ENCODE measurements around the gene MATCAP1. TPM values are rescaled to one million over a fixed set of nuclear protein-coding genes. Genes with fewer than 3 reads are reported as not detected.

The MATCAP1 gene
- total RNA-seq, 4 donors from 2014 or later = 27.6 to 220 (median 32.5) TPM

DNA sequence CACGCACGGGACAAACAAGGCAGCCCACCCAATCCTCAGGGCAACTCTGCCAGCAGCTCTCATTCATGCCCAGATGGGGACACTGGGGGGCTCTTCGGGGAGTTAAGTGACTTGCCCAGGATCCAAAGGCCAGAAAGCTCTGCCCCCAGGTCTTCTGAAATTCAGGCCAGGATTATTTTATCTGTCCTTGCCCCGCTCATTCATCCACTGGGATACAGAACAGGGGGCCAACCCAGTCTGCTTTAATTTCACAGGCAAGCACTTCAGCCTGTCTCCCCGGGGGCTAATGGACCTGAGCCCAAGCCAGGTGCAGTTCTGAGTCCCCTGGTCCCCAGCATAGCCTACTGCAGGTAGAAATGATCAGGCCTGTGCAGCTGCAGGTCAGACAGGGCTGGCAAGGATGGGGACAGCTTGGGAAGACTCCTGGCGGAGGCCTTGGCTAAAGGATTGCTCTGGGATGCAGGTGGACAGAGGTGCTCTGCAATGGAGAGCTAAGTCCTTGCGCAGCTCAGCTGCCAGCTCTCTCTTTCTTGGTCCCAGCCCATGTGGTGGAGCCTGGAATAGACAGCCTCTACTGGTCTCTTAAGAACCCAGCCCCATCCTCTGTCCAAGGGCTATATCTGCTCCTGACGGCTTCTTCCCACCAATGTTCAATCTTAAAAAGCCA lies 32.2 kb downstream of the MATCAP1 start:
- TF ChIP-seq, protein P1, sequence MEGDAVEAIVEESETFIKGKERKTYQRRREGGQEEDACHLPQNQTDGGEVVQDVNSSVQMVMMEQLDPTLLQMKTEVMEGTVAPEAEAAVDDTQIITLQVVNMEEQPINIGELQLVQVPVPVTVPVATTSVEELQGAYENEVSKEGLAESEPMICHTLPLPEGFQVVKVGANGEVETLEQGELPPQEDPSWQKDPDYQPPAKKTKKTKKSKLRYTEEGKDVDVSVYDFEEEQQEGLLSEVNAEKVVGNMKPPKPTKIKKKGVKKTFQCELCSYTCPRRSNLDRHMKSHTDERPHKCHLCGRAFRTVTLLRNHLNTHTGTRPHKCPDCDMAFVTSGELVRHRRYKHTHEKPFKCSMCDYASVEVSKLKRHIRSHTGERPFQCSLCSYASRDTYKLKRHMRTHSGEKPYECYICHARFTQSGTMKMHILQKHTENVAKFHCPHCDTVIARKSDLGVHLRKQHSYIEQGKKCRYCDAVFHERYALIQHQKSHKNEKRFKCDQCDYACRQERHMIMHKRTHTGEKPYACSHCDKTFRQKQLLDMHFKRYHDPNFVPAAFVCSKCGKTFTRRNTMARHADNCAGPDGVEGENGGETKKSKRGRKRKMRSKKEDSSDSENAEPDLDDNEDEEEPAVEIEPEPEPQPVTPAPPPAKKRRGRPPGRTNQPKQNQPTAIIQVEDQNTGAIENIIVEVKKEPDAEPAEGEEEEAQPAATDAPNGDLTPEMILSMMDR (IDR thresholded peaks at IDR 0.05) = no peak
- TF ChIP-seq EP300 (IDR thresholded peaks at IDR 0.05; ENCODE audit: low read depth) (no peak), POLR2A (IDR thresholded peaks at IDR 0.05) (no peak), POLR2AphosphoS5 (IDR thresholded peaks at IDR 0.05) (no peak)
- Histone ChIP-seq H3K36me3 (peaks cover 0 to 7% (median 0%) of the 10 kb centered on the region in 4 donors), H3K27ac (peak overlapping the region; percentile 80 to 92 (median 87)), H3K4me1 (peaks cover 11 to 34% (median 31%) of the 10 kb centered on the region in 4 donors), H3K4me3 (peak overlapping the region in 1 of 4 donors; percentile 66), H3K9me3 (no peaks in the 10 kb centered on the region), H3K27me3 (peaks cover 16% of the 10 kb centered on the region)
- intact Hi-C loops (cut with DNase I; ENCODE audit: low total_unique reads) = no loop called here
- WGBS, 2 donors (ENCODE audit: low coverage in 1 of 2) = 54% methylated on average over 8 of the region's 8 CpGs; no CpG with 5 or more reads in 1 of the 2 donors
- no peak for DNase-seq
- in situ Hi-C loops (cut with MboI; ENCODE audit: low pct_ligation_motif_present in 1 of 4, low pct_unique_long_range_greater_than_20kb in 1 of 4, low sequenced_read_pairs in 3 of 4) = loop anchor here in 3 of 4 donors (10.0 to 25.0 kb wide), 3 partner anchors 137 to 189 kb away; partner anchors contain the start of genes CES3 (in 1 of the 3) and CES4A (in 1 of the 3)

DNA sequence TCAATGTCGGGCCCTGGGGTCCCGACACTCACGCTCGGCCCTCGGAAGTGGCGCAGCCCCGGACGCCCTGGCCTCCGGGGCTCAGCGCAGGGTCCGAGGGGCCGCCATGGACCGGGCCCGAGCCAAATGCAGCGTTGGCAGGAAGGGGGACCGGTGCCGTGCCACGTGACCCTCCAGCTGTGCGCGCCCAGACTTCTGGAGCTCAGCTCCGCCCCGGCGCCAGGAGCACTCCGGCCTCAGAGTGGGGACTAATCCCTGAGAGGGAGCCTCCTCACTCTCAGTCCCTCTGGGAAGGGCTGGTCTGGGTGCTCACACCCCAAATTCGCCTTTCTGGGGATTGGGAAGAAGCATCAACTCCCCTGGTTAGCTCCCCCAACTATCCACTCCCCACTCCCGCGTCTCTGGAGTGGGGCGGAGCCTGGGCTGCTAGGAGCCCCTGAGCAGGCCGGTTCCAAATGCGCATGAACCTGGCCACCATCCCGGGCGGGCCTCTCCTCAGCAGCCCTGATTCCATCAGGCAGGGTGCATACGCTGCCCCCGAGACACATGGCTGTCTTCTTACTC lies 32.8 kb downstream of the MATCAP1 start, which contains the start of gene B3GNT9:
Gene B3GNT9, minus strand, starts transcription at position 166 of the 564 bp plus-strand sequence. CDS start 513 bp downstream, outside the sequence.
- in situ Hi-C loops (cut with MboI; ENCODE audit: low pct_ligation_motif_present in 1 of 4, low pct_unique_long_range_greater_than_20kb in 1 of 4, low sequenced_read_pairs in 3 of 4) = loop anchor here in 3 of 4 donors (10.0 to 25.0 kb wide), 3 partner anchors 136 to 189 kb away; partner anchors contain the start of genes CES3 (in 1 of the 3) and CES4A (in 1 of the 3)
- DNase-seq = peak; percentile 72
- Histone ChIP-seq H3K4me1 (peaks cover 11 to 28% (median 25%) of the 10 kb centered on the region in 4 donors), H3K4me3 (peak within 1 kb of the TSS; percentile 30 to 66 (median 52)), H3K9me3 (no peaks in the 10 kb centered on the region), H3K27ac (peak within 1 kb of the TSS; percentile 80 to 92 (median 87)), H3K36me3 (peaks cover 0 to 7% (median 0%) of the 10 kb centered on the region in 4 donors), H3K27me3 (peaks cover 16% of the 10 kb centered on the region)
- intact Hi-C loops (cut with DNase I; ENCODE audit: low total_unique reads) = no loop called here
- WGBS, 2 donors (ENCODE audit: low coverage in 1 of 2) = 2% methylated on average over 19 of the region's 34 CpGs; no CpG with 5 or more reads in 1 of the 2 donors
- no peak for TF ChIP-seq POLR2AphosphoS5 (IDR thresholded peaks at IDR 0.05)
- TF ChIP-seq POLR2A (IDR thresholded peaks at IDR 0.05) = no peak
- TF ChIP-seq, protein P1 (IDR thresholded peaks at IDR 0.05) = no peak
- no peak for TF ChIP-seq EP300 (IDR thresholded peaks at IDR 0.05; ENCODE audit: low read depth)

DNA sequence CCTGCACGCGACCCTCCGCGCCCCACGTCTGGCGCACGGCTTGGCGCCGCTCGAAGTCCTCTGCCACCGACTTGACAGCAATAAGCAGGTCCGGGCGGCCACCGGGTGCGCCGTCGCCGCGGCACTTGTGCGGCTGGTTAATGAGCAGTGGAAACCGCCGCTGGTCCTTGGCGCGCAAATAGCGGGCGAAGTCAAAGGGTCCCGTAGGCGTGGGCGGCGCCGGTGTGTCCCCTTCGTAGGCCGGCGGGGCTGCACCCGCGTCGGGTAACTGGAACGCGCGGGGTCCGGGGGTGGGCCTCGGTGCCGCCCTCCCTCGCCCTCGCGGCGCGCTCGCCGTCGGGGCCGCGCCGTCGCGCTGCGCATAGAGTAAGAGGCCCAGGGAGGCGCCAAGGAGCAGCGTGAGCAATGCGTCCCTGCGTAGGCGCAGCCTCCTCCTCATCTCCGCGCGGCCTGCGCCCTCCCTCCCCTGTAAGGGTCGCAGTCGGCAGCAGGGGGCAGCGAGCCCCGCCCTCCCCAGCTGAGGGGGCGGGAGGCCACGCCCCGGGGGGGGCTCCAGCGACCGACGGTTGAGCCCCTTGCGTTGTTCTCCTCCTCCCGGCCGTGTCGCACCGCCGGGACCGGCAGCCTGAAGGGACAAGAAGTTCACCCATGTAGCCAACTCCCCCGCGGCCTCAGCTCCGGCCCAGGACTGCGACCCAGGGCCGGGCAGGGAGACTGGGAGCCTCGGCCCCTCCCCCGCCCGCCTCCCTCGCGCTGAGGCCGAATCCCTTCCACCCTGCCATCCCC lies 33.5 kb downstream of the MATCAP1 start:
- no peak for TF ChIP-seq EP300 (IDR thresholded peaks at IDR 0.05; ENCODE audit: low read depth)
- no peak for TF ChIP-seq POLR2AphosphoS5 (IDR thresholded peaks at IDR 0.05)
- TF ChIP-seq, protein P1 (IDR thresholded peaks at IDR 0.05) = no peak
- TF ChIP-seq POLR2A (IDR thresholded peaks at IDR 0.05) = no peak
- no peaks in the 10 kb centered on the region for H3K9me3 ChIP-seq
- peaks cover 16% of the 10 kb centered on the region for H3K27me3 ChIP-seq
- DNase-seq = no peak
- H3K27ac ChIP-seq = peak overlapping the region; percentile 80 to 92 (median 87)
- in situ Hi-C loops (cut with MboI; ENCODE audit: low pct_ligation_motif_present in 1 of 4, low pct_unique_long_range_greater_than_20kb in 1 of 4, low sequenced_read_pairs in 3 of 4) (loop anchor here in 3 of 4 donors (10.0 to 25.0 kb wide), 3 partner anchors 135 to 188 kb away; partner anchors contain the start of genes CES3 (in 1 of the 3) and CES4A (in 1 of the 3)), intact Hi-C loops (cut with DNase I; ENCODE audit: low total_unique reads) (no loop called here)
- H3K36me3 ChIP-seq = peaks cover 0 to 14% (median 0%) of the 10 kb centered on the region in 4 donors
- WGBS, 2 donors (ENCODE audit: low coverage in 1 of 2) = 14% methylated on average over 36 of the region's 94 CpGs; no CpG with 5 or more reads in 1 of the 2 donors
- H3K4me1 ChIP-seq = peaks cover 11 to 22% (median 18%) of the 10 kb centered on the region in 4 donors
- H3K4me3 ChIP-seq = peak overlapping the region; percentile 30 to 66 (median 52)
